UCSD-AML1 (cell line): ENCODE measurements around the gene IGF1R.

ENCODE experiments used
- DNase-seq: peaks from one replicate; lab custom pipeline; 2025; ENCODE audit not compliant: unreplicated experiment; lab: John Stamatoyannopoulos, UW

Gene IGF1R

DNA sequence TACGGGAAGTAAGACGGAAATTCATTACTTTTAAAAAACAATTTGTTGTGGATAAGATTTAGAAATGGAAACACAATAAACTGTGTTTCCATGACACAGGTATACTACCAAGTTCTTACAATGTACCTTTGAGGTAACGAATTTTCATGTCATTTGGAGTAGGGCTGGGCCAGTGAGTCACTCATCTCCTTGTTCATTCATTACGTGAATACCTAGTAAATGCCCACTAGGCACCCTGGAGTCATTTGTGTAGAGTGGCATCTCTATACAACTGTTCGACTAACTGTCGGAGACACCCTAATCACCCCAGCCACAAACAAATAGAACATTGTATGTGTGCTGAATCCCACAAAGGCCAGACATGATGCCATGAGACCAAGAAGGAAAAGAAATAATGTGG, 94.8 kb downstream of the IGF1R start:
- no peak for DNase-seq

DNA sequence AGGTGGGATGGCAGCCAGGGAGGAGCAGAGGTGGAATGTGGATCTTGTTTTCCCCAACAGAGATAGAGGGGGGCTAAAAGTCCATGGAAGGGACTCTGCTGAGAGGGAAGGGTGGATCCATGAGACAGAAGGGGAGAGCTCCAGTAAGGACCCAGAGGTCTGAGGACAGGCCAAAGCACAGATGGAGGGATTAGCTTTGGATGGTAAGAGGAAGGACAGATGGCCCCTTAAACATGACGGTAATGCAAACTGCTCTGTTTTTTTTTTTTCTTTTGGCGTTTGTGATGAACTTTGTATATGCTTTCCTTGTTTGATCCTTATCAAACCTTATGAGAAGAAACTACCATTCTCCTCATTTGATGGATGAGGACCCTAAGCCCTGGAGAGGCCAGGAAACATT, 96.2 kb downstream of the IGF1R start:
- DNase-seq: no peak

- DNase-seq: no peak
Observed at GRCh38 chr15:98745179-98745578, 96.8 kb downstream of the IGF1R start.

- no peak for DNase-seq
Observed at GRCh38 chr15:98745650-98746374, 97.5 kb downstream of the IGF1R start.

DNA sequence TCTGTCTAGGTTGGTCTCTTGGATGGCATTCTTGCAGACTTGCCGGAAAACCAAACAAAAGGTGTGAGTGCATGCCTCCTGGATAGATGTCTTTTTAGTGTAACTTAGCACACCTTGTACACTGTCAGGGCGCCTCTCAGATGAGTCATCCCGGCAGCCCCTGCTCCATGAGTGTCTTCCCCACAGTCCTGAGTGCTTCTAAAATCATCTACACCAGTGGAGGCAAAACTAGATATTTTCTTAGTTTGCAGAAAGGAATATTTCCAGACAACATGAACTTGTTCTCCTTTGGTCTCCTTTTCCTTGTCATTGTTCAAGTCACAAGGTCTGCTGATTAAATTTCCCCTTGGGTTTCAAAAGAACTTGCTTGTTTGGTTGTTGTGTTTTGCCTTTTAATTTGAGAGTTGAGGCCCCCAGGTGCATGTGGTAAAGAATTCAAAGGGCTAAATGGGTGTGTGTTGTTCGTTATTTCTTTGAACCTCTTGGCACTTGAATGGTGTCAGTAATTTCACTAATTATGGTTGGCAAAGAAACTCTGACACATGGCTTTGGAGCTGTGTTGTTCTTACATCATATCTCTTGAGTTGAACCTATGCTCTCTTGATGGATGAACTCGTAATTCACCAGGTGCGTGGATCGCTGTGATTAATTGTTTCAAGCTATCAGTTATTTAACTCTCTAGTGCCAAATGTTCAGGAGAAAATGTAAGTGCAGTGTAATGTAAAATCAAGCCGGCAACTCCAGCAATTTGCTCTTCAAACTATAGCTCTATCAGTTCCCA, 98.2 kb downstream of the IGF1R start:
- no peak for DNase-seq

DNA sequence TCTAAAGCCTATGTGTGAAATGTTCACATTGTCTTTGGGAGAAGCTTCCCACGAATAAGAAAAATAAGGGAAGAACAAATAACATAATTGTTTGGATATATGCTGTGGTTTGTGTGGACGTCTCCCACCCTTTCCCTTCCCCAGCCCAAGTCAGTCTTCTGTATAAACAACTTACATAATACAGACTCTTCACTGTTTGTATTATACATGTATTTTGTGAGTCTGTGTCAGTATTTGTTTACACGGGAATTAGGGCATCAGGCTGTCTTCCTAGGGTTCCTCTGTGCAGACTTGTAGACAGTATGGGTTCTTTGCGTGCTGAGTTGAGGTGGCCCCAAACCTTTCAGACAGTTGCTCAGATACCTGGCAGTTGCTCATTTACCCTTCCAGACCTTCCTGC, 103.4 kb downstream of the IGF1R start:
- no peak for DNase-seq

GRCh38 chr15:98753726-98754656, 105.7 kb downstream of the IGF1R start:
- no peak for DNase-seq

GRCh38 chr15:98754657-98755022, 106.3 kb downstream of the IGF1R start:
- DNase-seq: no peak

GRCh38 chr15:98755138-98755537, 106.8 kb downstream of the IGF1R start:
- DNase-seq: no peak

GRCh38 chr15:98755781-98756180, 107.4 kb downstream of the IGF1R start:
- DNase-seq: no peak

GRCh38 chr15:98758224-98758623, 109.9 kb downstream of the IGF1R start:
- no peak for DNase-seq

- DNase-seq: no peak
Observed at GRCh38 chr15:98759277-98759676, 110.9 kb downstream of the IGF1R start.

DNA sequence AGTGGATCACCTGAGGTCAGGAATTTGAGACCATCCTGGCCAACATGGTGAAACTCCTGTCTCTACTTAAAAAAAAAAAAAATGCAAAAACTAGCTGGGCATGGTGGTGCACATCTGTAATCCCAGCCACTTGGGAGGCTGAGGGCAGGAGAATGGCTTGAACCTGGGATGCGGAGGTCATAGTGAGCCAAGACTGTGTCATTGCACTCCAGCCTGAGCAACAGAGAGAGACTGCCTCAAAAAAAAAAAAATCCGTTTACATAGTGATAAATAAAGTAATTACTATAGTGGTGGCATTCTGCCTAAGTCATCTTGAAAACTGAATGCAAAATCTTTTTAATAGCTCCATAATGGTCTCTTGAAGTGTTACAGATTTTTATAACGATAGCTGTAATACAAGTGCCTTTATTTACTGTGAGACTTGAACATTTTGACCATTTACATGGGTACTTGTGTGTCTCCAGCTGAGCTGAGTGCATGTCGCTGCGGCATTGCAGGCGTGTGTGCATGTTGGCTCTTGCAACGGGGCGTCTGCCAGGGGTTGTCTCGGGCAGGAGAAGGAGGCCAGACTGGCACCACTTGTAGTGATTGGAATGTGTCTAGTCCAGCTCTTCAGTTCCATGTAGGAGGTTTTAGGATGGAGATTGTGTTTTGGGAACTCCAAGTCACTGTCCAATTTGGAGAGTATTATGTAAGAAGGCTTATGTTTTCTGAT, 111.9 kb downstream of the IGF1R start:
- DNase-seq: no peak

GRCh38 chr15:98760975-98761374, 112.6 kb downstream of the IGF1R start:
- DNase-seq: no peak

DNA sequence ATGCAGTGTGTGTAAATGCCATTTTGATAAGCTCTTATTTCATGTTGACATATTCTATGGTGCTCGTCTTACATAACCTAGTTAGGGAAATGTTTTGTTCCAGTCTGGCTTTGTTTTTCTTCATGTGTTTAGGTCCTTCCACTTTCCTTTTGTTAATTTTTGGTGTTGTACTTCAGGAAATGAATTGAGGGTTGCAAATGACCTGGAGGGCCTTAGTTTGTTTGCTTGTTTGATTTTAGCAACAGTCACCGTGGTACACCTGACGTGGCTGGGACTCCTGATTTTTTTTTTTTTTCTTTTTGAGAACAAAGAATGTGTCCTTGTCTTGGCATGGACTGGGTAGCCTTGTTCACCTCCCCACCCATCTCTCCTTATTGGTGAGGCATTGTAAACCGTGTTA, 114.8 kb downstream of the IGF1R start:
- DNase-seq: no peak

GRCh38 chr15:98764291-98764690, 116.0 kb downstream of the IGF1R start:
- DNase-seq: no peak

DNA sequence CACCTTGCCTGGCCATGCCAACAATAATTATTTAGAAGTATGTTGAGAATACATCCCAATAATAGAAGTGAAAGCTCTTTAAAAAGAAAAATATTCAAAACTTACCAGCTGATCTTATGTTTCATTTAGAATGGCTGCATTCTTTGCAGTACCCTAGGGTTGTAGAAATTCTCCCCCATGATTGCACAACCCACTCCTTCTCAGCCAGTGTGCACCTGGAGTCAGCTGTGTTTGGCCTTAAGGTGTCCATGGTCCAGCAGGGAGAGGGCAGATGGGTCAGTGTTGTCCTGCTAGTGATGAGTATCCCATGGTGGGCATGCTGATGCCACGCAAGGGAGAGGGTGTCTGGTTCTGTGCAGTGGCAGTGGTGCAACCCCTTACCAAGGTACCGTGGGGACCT, 117.3 kb downstream of the IGF1R start:
- DNase-seq: no peak

GRCh38 chr15:98767692-98768091, 119.4 kb downstream of the IGF1R start:
- no peak for DNase-seq

- DNase-seq: no peak
Observed at GRCh38 chr15:98769867-98770266, 121.5 kb downstream of the IGF1R start.

GRCh38 chr15:98770984-98771383, 122.6 kb downstream of the IGF1R start:
- no peak for DNase-seq

DNA sequence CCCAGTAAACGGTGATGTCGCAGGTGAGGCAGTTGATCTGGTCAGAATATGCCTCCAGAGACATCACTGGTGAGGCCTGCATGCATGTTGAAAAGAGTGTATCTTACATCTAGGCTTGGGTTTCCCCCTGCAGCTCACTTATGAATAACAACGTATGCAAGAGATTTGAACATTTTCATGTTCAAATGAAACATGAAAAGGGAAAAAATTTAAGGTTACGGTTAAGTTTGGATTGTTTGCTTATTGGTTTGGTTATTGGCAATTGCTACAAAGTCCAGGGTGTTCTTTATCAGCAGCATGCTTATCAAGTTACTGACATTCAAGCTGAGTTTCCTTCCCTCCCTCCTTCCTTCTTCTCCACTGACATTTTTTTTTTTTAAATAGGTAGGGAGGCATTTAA, 123.2 kb downstream of the IGF1R start:
- no peak for DNase-seq
